Measurements from ENCODE around the gene NRN1.
A peak's percentile ranks its signal among the peaks of the same experiment; 100 is the strongest.

NRN1 gene

GRCh38 chr6:6002005-6002847 lies 4.5 kb downstream of the NRN1 start:
- no peak for DNase-seq (ENCODE audit: low spot score)

DNA sequence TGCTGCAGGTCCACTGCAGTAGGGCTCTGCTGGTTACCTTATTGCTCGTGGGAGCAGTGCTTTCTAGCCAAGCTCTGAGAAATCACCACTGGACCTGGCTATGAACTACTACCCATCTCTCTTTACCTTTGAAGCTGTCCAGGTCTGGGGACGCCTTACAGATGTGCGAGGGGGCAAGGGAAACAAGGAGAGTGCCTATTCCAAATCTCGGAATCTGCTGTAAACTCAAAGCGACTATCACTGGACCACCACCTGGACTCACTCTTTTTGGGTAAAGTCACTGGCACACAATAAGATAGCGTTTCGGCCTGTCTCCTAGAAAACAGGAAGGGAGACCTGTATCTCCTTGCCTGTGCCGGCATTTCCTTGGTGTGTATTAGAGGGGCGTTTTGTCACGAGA lies 5.3 kb downstream of the NRN1 start:
- DNase-seq (ENCODE audit: low spot score) = no peak

- DNase-seq (ENCODE audit: low spot score) = no peak
Observed at GRCh38 chr6:5999688-6000608, 6.8 kb downstream of the NRN1 start.

DNA sequence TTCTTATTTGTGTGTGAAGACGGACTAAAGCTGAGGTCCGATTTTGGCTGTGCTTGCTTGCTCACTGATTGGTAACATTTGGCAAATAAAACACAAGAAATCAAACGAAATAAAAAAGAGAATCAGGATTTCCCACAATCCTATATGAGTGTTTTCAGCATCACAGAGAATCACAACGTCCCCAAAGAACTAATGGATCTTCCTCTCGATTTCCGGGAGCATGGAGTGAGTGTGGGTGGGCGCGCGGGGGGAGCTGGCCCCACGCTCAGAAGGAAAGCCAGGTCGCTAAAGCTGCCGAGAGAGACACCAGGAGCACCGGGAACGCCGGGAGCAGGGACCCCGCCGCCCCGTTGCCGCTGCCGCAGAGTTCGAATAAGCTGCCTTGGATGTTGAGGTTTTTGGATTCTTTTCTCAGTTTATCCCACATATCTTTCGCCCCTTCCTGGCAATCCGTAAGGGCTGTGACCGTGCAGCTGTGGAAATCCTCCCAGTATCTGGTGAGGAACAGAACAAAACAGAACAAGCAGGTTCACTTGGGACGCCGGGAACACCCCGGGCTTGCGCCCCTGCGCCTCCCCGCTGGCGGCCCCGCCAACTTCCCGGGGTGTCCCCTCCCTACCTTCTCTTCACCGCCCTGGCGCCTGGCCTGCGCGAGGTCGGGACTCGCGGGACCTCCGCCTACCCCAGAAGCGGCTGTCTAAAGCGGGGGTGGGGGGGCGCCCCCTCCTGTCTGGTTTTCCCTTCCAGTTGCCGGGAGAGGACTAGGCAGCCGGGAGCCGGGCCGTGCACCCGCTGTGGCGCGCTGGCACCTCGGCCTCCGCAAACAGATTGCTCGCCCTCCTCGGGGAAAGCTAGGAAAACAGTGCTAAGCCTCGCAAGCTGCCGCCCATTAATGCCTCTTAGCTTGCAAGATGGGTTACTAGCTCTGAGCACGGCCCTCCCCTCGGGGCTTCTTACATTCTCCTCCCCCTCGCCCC lies 7.7 kb downstream of the NRN1 start:
- no peak for DNase-seq (ENCODE audit: low spot score)

GRCh38 chr6:5998236-5998635 lies 8.5 kb downstream of the NRN1 start:
- no peak for DNase-seq (ENCODE audit: low spot score)

DNA sequence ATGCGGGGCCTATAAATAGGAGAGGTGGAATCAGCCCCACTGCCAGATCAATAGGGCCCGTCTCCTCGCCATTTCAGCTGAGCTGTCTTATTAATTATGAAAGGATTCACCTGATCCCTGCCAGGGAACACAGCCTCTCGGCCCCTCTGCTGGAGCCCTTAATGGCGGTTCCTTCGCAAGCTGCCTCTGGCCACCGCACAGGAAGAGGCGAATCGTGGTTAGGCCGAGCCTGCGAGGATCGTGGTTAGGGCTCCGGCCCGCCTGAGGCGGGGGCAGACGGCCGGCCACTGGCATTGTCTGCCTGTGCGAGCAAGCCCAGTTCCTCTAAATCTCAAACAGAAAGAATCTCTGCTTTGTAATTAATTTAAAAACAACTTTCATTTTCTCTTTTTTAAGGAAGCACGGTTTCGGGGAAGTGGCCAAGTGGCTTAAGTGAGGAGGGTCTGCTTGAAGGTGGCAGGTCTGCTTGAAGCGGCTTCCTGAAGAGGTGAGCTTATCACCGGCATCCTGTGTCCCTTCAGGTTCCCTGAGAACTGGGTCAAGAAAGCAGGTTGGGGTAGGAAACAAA lies 9.2 kb downstream of the NRN1 start:
- DNase-seq (ENCODE audit: low spot score) = no peak

DNA sequence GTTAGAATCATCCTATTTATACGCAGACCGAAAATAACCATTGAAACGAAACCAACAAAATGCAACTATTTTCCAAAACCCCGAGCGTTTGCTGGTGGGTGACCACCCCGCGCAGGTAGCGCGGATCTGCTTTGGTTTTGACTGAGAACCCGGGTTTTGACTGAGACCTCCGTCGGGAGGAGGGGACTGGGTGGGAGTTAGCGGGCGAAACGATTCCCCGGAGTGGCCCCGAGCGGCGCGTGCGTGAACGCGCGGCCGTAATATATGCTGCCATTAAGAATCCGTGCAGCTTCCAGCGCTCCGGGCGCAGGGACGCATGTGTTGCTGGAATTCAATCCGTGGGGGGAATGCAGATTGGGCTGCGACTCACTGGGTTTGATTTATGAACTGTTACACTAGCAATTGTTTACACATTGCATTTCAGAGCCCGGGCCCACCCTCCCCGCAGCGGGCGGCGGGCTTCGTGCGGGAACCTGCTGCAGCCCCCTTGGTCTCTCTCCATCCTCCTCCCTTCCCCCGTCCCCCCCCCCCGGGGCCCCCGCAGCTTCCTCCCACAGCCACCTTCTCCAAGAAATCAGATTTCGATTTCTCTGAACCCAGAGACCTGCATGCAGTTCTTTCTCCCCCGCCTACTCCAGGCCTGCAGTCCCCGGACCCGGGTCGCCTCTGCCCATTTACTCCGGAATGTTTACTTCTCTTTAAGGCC lies 9.9 kb downstream of the NRN1 start:
- peak; percentile 70 for DNase-seq (ENCODE audit: low spot score)

GRCh38 chr6:5995949-5996713 lies 10.6 kb downstream of the NRN1 start:
- DNase-seq (ENCODE audit: low spot score) = peak; percentile 76

GRCh38 chr6:5995658-5995948 lies 11.1 kb downstream of the NRN1 start:
- DNase-seq (ENCODE audit: low spot score) = no peak

DNA sequence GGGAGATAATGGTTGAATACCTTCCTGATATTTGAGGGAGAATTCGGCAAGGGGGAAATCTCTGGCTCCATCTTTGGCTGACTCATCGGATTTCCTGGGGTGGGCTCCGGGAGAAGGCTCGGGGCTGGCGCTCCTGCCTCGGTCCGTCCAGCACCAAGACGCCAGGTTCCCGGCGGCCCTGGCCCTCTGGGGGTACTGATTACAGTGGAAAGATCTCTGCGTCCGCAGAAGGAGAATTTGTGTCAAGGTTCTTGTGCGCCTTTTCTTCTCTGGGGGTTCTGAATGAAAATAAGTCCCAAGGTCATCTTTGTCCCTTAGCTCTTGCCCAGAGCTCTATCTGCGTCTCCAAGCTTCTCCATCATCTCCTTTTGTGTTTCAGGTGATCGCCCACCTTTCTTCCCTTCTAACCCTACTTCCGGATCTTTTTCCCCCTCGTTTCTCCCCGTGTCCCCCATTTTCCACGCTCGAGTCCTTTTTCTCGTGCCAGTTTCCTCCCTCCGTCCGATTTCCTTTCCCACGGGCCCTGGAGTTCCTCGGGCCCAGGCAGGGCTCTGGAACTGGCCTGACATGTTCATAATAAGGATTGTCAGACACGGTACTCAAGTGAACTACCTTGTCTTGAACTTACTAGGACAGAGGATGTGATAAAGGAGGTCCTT lies 11.6 kb downstream of the NRN1 start:
- no peak for DNase-seq (ENCODE audit: low spot score)

DNA sequence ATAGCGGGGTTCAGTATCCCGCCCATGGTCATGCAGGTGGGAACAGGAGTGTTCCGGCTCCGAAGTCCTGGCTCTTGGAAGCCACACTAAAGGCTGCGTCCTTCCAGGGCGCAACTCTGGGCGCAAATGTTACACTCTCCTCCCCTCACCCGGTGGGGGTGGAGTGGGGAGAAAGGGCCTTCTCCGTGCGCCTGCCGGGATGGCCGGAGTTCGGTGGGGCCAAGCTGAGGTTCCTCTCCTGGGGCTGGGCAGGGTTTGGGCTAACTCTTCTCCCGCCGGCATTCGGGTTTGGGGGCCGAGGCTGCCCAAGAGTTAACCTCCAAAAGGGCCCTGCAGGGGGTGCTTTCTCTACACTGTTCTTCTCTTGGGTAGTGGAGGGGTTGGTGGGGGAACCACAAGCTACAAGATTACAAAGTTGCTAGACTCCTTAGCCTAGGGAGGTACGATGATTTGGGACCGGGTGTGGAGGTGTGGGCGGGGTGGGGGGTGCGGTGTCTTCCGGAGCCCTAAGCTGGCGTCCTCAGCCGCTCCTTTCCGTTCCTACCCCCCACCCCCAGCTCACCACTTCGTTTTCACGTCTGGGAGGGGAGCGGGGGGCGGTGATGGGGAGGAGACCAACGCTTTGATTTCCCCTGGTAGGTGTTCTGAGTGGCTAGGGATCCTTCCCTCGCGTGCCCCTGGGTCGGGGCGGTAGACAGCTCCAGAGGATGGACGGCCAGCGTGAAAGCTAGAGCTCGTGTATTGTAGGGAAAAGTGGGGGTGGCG lies 12.3 kb downstream of the NRN1 start:
- no peak for DNase-seq (ENCODE audit: low spot score)

DNA sequence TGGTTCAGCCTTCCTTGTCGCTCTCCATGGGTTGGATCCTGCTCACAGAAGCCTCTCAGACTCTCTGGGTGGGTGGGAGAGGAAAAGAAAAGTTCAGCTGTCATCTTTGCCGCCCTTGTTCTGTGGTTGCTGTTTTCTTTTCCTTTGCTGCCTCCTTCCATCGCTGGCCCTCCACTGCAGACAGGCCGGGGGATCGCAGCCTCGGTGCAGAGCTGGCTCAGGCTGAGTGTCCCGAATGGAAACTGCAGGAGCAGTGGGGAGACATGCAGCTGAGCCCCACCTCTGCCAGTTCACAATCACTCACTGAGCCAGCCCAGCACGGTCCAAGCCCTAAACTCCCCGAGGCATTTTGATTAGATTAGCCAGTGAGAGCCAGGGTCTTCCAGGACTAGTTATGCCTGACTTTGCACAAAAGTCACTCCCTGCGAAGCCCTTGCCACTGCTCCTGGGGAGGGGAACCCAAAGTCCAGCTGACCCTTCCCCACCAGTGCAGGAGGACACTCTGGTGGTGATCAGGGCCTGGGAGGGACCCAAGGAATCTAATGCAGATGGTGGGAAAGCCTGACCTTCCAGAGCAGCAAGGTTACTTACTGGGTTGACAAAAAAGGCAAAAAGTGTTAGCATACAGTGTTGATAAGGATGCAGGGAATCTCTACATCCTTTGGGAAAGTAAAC lies 14.0 kb downstream of the NRN1 start:
- no peak for DNase-seq (ENCODE audit: low spot score)

- no peak for DNase-seq (ENCODE audit: low spot score)
Observed at GRCh38 chr6:5990786-5991185, 15.9 kb downstream of the NRN1 start.

DNA sequence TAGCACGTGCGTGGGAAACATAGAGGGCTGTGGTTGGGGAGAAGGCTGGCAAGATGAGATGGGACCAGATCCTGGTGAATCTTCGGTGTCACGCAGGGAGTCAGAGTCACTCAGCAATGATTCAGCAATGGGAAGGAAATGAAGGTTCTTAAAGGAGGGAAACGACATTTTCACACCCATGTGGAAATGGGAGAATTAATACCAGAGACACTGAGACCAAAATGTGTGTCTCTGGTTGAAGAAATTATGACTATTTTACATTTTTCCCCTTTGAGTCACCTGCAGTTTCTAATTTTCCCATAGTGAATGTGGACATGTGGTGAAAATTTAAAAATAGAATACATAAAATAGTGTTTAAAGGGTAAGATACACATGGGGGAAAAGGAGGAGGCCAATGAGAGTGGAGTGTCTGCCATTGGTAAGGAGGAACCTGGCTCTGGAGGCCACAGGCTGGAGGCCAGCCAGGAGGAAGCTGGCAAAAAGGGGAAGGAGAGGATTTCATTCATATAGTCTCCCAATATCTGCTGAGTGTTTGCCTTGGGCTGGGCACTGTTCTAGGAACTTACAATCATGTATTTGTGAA lies 17.5 kb downstream of the NRN1 start:
- no peak for DNase-seq (ENCODE audit: low spot score)

- no peak for DNase-seq (ENCODE audit: low spot score)
Observed at GRCh38 chr6:5986861-5987260, 19.9 kb downstream of the NRN1 start.

DNA sequence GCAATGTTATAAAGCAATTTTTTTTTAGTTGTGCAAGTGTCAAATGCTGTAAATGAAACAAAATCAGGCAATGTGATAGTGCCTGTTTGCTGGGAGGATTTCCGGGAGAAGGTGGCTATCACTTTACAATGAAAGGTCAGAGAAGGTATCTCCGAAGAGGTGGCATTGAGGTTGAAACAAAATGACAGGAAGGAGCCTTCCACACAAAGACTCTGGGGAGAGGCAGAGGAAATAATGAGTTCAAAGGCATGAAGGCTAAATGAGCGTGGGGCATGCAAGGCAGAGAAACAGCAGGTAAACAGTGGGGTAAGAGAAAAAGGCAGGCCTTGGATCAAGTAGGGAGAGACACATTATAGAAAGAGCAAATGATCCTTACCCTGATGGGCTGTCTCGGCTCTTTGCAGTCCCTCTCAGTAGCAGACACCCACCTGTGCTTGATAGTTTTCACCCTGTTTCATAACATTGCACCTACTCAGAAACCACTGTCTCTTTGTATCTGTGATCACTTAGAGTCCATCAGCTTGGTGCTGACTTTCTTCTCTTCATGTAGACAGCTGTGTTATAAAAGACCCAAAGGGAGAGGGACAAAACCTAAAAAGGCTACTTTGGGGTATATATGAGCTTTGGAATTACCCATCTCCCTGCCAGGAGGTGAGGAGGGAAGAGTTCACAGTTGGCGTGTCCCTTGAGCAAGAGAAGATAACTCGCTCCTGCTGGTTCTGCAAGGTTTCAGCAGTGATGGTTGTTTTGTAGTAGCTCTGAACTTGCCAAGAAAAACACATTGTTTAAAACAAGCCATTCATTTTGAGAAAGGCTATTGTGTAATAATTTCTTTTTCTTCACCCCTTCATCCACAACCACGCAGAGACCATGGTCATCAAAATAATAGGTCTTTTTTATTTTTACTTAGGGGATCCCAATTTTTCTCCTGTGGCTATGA lies 22.3 kb downstream of the NRN1 start:
- no peak for DNase-seq (ENCODE audit: low spot score)
